H9 (cell line): Measurements from ENCODE around the gene PLXNA2. TPM values are rescaled to one million over a fixed set of nuclear protein-coding genes. Genes with fewer than 3 reads are reported as not detected.

ENCODE experiments used
- DNase-seq: peaks from one replicate; pipeline ENCODE4 v3.0.0-alpha.2; 2017
- H2AFZ ChIP-seq: one replicate; pipeline ENCODE4 v1.6.1; 2013; ENCODE audit warnings: mild to moderate bottlenecking, low read length, control low read depth, moderate library complexity
- H2AK5ac ChIP-seq: 2 replicates; pipeline ENCODE4 v1.6.1; 2013; ENCODE audit warnings: low read length, control low read depth, mixed read lengths; ENCODE audit not compliant: insufficient read length
- H2BK120ac ChIP-seq: one replicate; pipeline ENCODE4 v1.6.1; 2013; ENCODE audit warnings: low read depth, mild to moderate bottlenecking, low read length, control low read depth, inconsistent platforms; ENCODE audit not compliant: poor library complexity, severe bottlenecking
- H2BK12ac ChIP-seq: 2 replicates; pipeline ENCODE4 v1.6.1; 2013; ENCODE audit warnings: low read length, control low read depth, mixed read lengths, low read depth; ENCODE audit not compliant: insufficient read length
- H2BK15ac ChIP-seq: 2 replicates; pipeline ENCODE4 v1.6.1; 2013; ENCODE audit warnings: low read depth, low read length, control low read depth
- H2BK20ac ChIP-seq: one replicate; pipeline ENCODE4 v1.6.1; 2013; ENCODE audit warnings: low read depth, mild to moderate bottlenecking, low read length, control low read depth, inconsistent platforms; ENCODE audit not compliant: poor library complexity, severe bottlenecking
- H2BK5ac ChIP-seq: 2 replicates; pipeline ENCODE4 v1.6.1; 2013; ENCODE audit warnings: low read length, control low read depth, mixed read lengths; ENCODE audit not compliant: insufficient read length
- H3K14ac ChIP-seq: 2 replicates; pipeline ENCODE4 v1.6.1; 2013; ENCODE audit warnings: low read length, control low read depth; ENCODE audit not compliant: insufficient read depth
- H3K18ac ChIP-seq: 2 replicates; pipeline ENCODE4 v1.6.1; 2013; ENCODE audit warnings: low read depth, mild to moderate bottlenecking, mixed read lengths, low read length, control low read depth; ENCODE audit not compliant: insufficient read length
- H3K23ac ChIP-seq: 2 replicates; pipeline ENCODE4 v1.6.1; 2013; ENCODE audit warnings: low read length, control low read depth, mixed read lengths, low read depth; ENCODE audit not compliant: insufficient read length
- H3K23me2 ChIP-seq: 2 replicates; pipeline ENCODE4 v1.6.1; 2013; ENCODE audit warnings: low read depth, mild to moderate bottlenecking, mixed read lengths, low read length, control low read depth; ENCODE audit not compliant: insufficient read length, poor library complexity, severe bottlenecking
- H3K27ac ChIP-seq: 2 replicates; pipeline ENCODE4 v1.5.1; 2013; ENCODE audit warnings: low read length, control low read depth, mixed read lengths, low read depth; ENCODE audit not compliant: insufficient read length
- H3K27me3 ChIP-seq: 2 replicates; pipeline ENCODE4 v1.6.1; 2013; ENCODE audit warnings: low read length, control low read depth, inconsistent platforms; ENCODE audit not compliant: insufficient read depth
- H3K4ac ChIP-seq: 2 replicates; pipeline ENCODE4 v1.6.1; 2013; ENCODE audit warnings: low read depth, mild to moderate bottlenecking, control low read depth, inconsistent platforms, low read length, moderate library complexity
- H3K4me1 ChIP-seq: 2 replicates; pipeline ENCODE4 v1.6.1; 2013; ENCODE audit warnings: low read length, control low read depth, inconsistent platforms; ENCODE audit not compliant: insufficient read depth
- H3K4me2 ChIP-seq: 2 replicates; pipeline ENCODE4 v1.6.1; 2013; ENCODE audit warnings: low read length, control low read depth, mixed read lengths; ENCODE audit not compliant: insufficient read length, insufficient read depth
- H3K56ac ChIP-seq: 2 replicates; pipeline ENCODE4 v1.6.1; 2013; ENCODE audit warnings: low read depth, mild to moderate bottlenecking, mixed read lengths, low read length, control low read depth; ENCODE audit not compliant: insufficient read length
- H3K79me1 ChIP-seq: 2 replicates; pipeline ENCODE4 v1.6.1; 2013; ENCODE audit warnings: low read depth, mild to moderate bottlenecking, moderate library complexity, low read length, control low read depth, inconsistent platforms; ENCODE audit not compliant: insufficient read depth, poor library complexity, severe bottlenecking
- H3K79me2 ChIP-seq: 2 replicates; pipeline ENCODE4 v1.6.1; 2013; ENCODE audit warnings: low read length, control low read depth, inconsistent platforms; ENCODE audit not compliant: insufficient read depth
- H3K9ac ChIP-seq: 2 replicates; pipeline ENCODE4 v1.6.1; 2013; ENCODE audit warnings: low read length, control low read depth, mixed read lengths; ENCODE audit not compliant: insufficient read length; ENCODE audit errors: extremely low read depth
- H3K9me3 ChIP-seq: one replicate; pipeline ENCODE4 v1.6.1; 2013; ENCODE audit warnings: low read depth, low read length, inconsistent platforms; ENCODE audit not compliant: control insufficient read depth
- H3T11ph ChIP-seq: one replicate; pipeline ENCODE4 v1.6.1; 2013; ENCODE audit warnings: mild to moderate bottlenecking, low read length, control low read depth, inconsistent platforms
- H4K20me1 ChIP-seq: one replicate; pipeline ENCODE4 v1.6.1; 2013; ENCODE audit not compliant: control insufficient read depth, insufficient read length, insufficient read depth
- H4K5ac ChIP-seq: 2 replicates; pipeline ENCODE4 v1.6.1; 2013; ENCODE audit warnings: low read depth, mild to moderate bottlenecking, mixed read lengths, low read length, control low read depth; ENCODE audit not compliant: insufficient read length
- H4K8ac ChIP-seq: replicated peaks from 2 replicates; pipeline ENCODE4 v1.6.1; 2013; ENCODE audit warnings: low read length, control low read depth, mixed read lengths, low read depth; ENCODE audit not compliant: insufficient read length
- H4K91ac ChIP-seq: 2 replicates; pipeline ENCODE4 v1.6.1; 2013; ENCODE audit warnings: low read depth, mild to moderate bottlenecking, moderate library complexity, mixed read lengths, low read length, control low read depth; ENCODE audit not compliant: insufficient read length
- H3K27ac Mint-ChIP-seq, 3 experiments: 2 replicates in 2 of 3; 3 replicates in 1 of 3; pipeline ENCODE4 v1.8.0; 2020 to 2021; ENCODE audit warnings: mixed read lengths in 3 of 3, mild to moderate bottlenecking in 1 of 3, moderate library complexity in 1 of 3
- H3K27me3 Mint-ChIP-seq: 2 replicates; pipeline ENCODE4 v1.8.0; 2021; ENCODE audit warnings: low read depth, mild to moderate bottlenecking, moderate library complexity, mixed read lengths
- H3K36me3 Mint-ChIP-seq, 3 experiments: 2 replicates in 2 of 3; 3 replicates in 1 of 3; pipeline ENCODE4 v1.8.0; 2020 to 2021; ENCODE audit warnings: low read depth in 3 of 3, mixed read lengths in 3 of 3; ENCODE audit not compliant: insufficient read depth in 1 of 3
- H3K4me1 Mint-ChIP-seq, 2 experiments: 2 replicates each; pipeline ENCODE4 v1.8.0; 2020; ENCODE audit warnings: mixed read lengths in 2 of 2
- H3K4me3 Mint-ChIP-seq, 2 experiments: 2 replicates in 1 of 2; 3 replicates in 1 of 2; pipeline ENCODE4 v1.8.0; 2020 to 2021; ENCODE audit warnings: mild to moderate bottlenecking in 2 of 2, mixed read lengths in 2 of 2, moderate library complexity in 1 of 2
- H3K9me3 Mint-ChIP-seq, 2 experiments: 2 replicates in 1 of 2; 3 replicates in 1 of 2; pipeline ENCODE4 v1.8.0; 2020; ENCODE audit warnings: mild to moderate bottlenecking in 2 of 2, mixed read lengths in 2 of 2, moderate library complexity in 1 of 2
- WGBS: extraction: QIAGEN DNeasy Blood & Tissue Kit; methylation state at CpG from one replicate; pipeline ENCODE4 v1.1.7; 2013; ENCODE audit warnings: missing lambda C conversion rate, low lambda C conversion rate, mixed read lengths; ENCODE audit not compliant: insufficient read length; ENCODE audit errors: extremely low coverage; 5-methylcytosine and 5-hydroxymethylcytosine counted together
- total RNA-seq: library from RNA; stranded (reverse); gene quantifications from 2 replicates; pipeline ENCODE4 v1.2.1, GENCODE V29; 2021
- TF ChIP-seq, protein P1 (sequence below): fragments of 200-600 bp; sonication (generic); conservative IDR thresholded peaks from 3 replicates; pipeline ENCODE4 v1.8.0; 2021; ENCODE audit warnings: antibody characterized with exemption, mild to moderate bottlenecking

The PLXNA2 gene
- total RNA-seq, 1 experiment from 2014 or later, result 0.57 TPM

GRCh38 chr1:208134491-208134890 lies 109.7 kb downstream of the PLXNA2 start:
- Histone ChIP-seq H3K14ac (no peak overlapping the region), H2AK5ac (no peak overlapping the region), H2BK5ac (no peak overlapping the region), H3K27ac (no peak overlapping the region), H2BK12ac (no peak overlapping the region), H3T11ph (no peak overlapping the region), H3K23ac (no peak overlapping the region), H2BK20ac (no peak overlapping the region), H3K56ac (no peak overlapping the region), H3K9me3 (no peaks in the 10 kb centered on the region), H3K79me1 (no peaks in the 10 kb centered on the region), H4K8ac (no peak overlapping the region), H4K91ac (no peak overlapping the region), H3K27me3 (no peaks in the 10 kb centered on the region; the same call in 1 of the 2 replicates), H3K9ac (no peak overlapping the region), H3K4me1 (peaks cover 7% of the 10 kb centered on the region), H3K18ac (no peak overlapping the region), H3K79me2 (no peaks in the 10 kb centered on the region), H3K4me2 (no peak overlapping the region), H3K23me2 (no peaks in the 10 kb centered on the region), H2BK120ac (no peak overlapping the region), H3K4ac (no peak overlapping the region), H2AFZ (no peak overlapping the region), H2BK15ac (no peak overlapping the region), H4K5ac (no peak overlapping the region), H4K20me1 (peaks cover 2% of the 10 kb centered on the region)
- Mint-ChIP-seq H3K27ac (peak overlapping the region in 2 of 3 experiments; percentile 16 to 52; a peak in 1 of 7 replicates), H3K9me3 (no peaks in the 10 kb centered on the region), H3K4me1 (peaks cover 31 to 41% of the 10 kb centered on the region in 2 experiments), H3K4me3 (no peak overlapping the region), H3K36me3 (no peaks in the 10 kb centered on the region; a peak in 1 of 7 replicates), H3K27me3 (peaks cover 29% of the 10 kb centered on the region)
- no peak for DNase-seq
- TF ChIP-seq, protein P1, sequence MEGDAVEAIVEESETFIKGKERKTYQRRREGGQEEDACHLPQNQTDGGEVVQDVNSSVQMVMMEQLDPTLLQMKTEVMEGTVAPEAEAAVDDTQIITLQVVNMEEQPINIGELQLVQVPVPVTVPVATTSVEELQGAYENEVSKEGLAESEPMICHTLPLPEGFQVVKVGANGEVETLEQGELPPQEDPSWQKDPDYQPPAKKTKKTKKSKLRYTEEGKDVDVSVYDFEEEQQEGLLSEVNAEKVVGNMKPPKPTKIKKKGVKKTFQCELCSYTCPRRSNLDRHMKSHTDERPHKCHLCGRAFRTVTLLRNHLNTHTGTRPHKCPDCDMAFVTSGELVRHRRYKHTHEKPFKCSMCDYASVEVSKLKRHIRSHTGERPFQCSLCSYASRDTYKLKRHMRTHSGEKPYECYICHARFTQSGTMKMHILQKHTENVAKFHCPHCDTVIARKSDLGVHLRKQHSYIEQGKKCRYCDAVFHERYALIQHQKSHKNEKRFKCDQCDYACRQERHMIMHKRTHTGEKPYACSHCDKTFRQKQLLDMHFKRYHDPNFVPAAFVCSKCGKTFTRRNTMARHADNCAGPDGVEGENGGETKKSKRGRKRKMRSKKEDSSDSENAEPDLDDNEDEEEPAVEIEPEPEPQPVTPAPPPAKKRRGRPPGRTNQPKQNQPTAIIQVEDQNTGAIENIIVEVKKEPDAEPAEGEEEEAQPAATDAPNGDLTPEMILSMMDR, result no peak
- WGBS, result no CpG with 5 or more reads among the region's 5 CpGs
